Adrenal gland (tissue), 12 donors: Measurements from ENCODE around the gene LRBA. TPM values are rescaled to one million over a fixed set of nuclear protein-coding genes. Genes with fewer than 3 reads are reported as not detected.
"Not testable (repeated sequence)": the region's sequence is repeated elsewhere in the genome, so short reads cannot be mapped to it uniquely, and the experiment has no call there.

ENCODE experiments used
- DNase-seq, 7 donors: peaks; one replicate each; pipeline ENCODE4 v3.0.0-alpha.2; 2019 to 2020
- H3K27ac ChIP-seq, 5 donors: fragments of 200-600 bp; sonication (generic) in 4 of 5; 1 replicate in 3 of 5; 2 replicates in 2 of 5; pipeline versions ENCODE4 v1.5.1 to v1.8.0; 2016 to 2020; ENCODE audit warnings: mild to moderate bottlenecking in 1 of 5
- H3K27me3 ChIP-seq: fragments of 200-600 bp; 2 replicates; pipeline ENCODE4 v1.8.0; 2021
- H3K36me3 ChIP-seq, 2 donors: fragments of 200-600 bp; replicated peaks in 1 of 2; 1 replicate in 1 of 2; 2 replicates in 1 of 2; pipeline versions ENCODE4 v1.5.1 to v1.8.0; 2018 to 2022
- H3K4me1 ChIP-seq, 2 donors: fragments of 200-600 bp; replicated peaks in 1 of 2; 1 replicate in 1 of 2; 2 replicates in 1 of 2; pipeline versions ENCODE4 v1.5.1 to v1.8.0; 2018 to 2021
- H3K4me3 ChIP-seq, 4 donors: fragments of 200-600 bp; sonication (generic) in 3 of 4; one replicate each; pipeline ENCODE4 v1.5.1; 2016 to 2018
- H3K9me3 ChIP-seq, 3 donors: fragments of 200-600 bp; sonication (generic) in 1 of 3; replicated peaks in 1 of 3; 1 replicate in 2 of 3; 2 replicates in 1 of 3; pipeline versions ENCODE4 v1.5.1 to v1.8.0; 2016 to 2021
- CTCF ChIP-seq, 6 experiments: fragments of 450-650 bp in 4 of 6; fragments of 200-600 bp in 2 of 6; sonication (generic) in 1 of 6; IDR thresholded peaks; 1 replicate in 5 of 6; 2 replicates in 1 of 6; pipeline versions ENCODE4 v1.5.1 to v1.8.0; 2016 to 2021; ENCODE audit warnings: antibody characterized with exemption in 6 of 6, mild to moderate bottlenecking in 2 of 6, moderate library complexity in 1 of 6
- POLR2A ChIP-seq, 2 donors: fragments of 450-650 bp; IDR thresholded peaks; one replicate each; pipeline ENCODE4 v1.6.1; 2017; ENCODE audit warnings: antibody characterized with exemption in 2 of 2, mild to moderate bottlenecking in 2 of 2, moderate library complexity in 1 of 2
- WGBS, 4 donors: extraction: QIAGEN DNeasy Blood & Tissue Kit in 2 of 4; methylation state at CpG; one replicate each; pipeline versions ENCODE4 v1.1.5 to v1.1.7; 2013 to 2017; 5-methylcytosine and 5-hydroxymethylcytosine counted together
- intact Hi-C, 2 donors: fragments of 100-400 bp; cut with DNase I; formaldehyde crosslinking; loops; one replicate each; pipeline versions ENCODE4 v1.14.1 to v1.15.0; 2022 to 2023
- polyA plus RNA-seq, 3 donors: library from polyadenylated mRNA; stranded (reverse); fragments of 200-250 nt in 2 of 3; fragments of 350-450 nt in 1 of 3; fragmentation: Illumina TruSeq in 1 of 3; extraction: RNeasy Lipid Tissue Mini Kit (QIAGEN cat#74804) in 1 of 3; gene quantifications; one replicate each; pipeline ENCODE4 v1.2.3, GENCODE V29; 2013 to 2014
- total RNA-seq, 9 donors: library from RNA; depleted of rRNA in 4 of 9; stranded (reverse); fragments of >200 nt in 4 of 9; fragments of 120-200 nt in 1 of 9; fragmentation: NEBNext Ultra II Directional in 1 of 9; extraction: Animal tissue kit (Norgen Biotek cat#: 25700) in 1 of 9; gene quantifications; one replicate each; pipeline versions ENCODE4 v1.1.0 to v1.2.4, GENCODE V29; 2013 to 2023
- donor health status: healthy with polysubstance abuse.
- donor health status: Bipolar disorder and iron deficiency.
- donor health status: DM: yes; HTN: yes; CAD: no.
- donor health status: DM: no; HTN: no; CAD: no.
- donor health status: DM: no; HTN: no; CAD: no.
- donor health status: DM: yes; HTN: yes; CAD: no.

LRBA gene
- total and polyA plus RNA-seq, 12 donors: 9.6 to 106 (median 40.6) TPM

- no peaks in the 10 kb centered on the region for H3K27me3 ChIP-seq
- no peak overlapping the region for H3K27ac ChIP-seq
- TF ChIP-seq CTCF (IDR thresholded peaks at IDR 0.05): no peak
- TF ChIP-seq POLR2A (IDR thresholded peaks at IDR 0.05): no peak
- no peaks in the 10 kb centered on the region for H3K9me3 ChIP-seq
- DNase-seq: no peak
- no peak overlapping the region for H3K4me3 ChIP-seq
- intact Hi-C loops: no loop called here
- 92 to 97% (median 96%) methylated on average over 2 of the region's 2 CpGs for WGBS, 4 donors
- H3K4me1 ChIP-seq: peaks cover 0 to 8% of the 10 kb centered on the region in 2 donors
- no peaks in the 10 kb centered on the region for H3K36me3 ChIP-seq
Observed at GRCh38 chr4:150994721-150995120, 20.4 kb downstream of the LRBA start.

GRCh38 chr4:150993577-150993976 is 21.5 kb downstream of the LRBA start:
- H3K36me3 ChIP-seq, H3K27me3 ChIP-seq, H3K4me3 ChIP-seq, H3K9me3 ChIP-seq, H3K4me1 ChIP-seq, intact Hi-C loops, H3K27ac ChIP-seq, DNase-seq: not testable (repeated sequence)
- 93 to 97% (median 96%) methylated on average over 3 of the region's 3 CpGs for whole genome bisulfite sequencing, 4 donors

GRCh38 chr4:150990993-150991392 is 24.1 kb downstream of the LRBA start:
- intact Hi-C loops: no loop called here
- H3K9me3 ChIP-seq: no peaks in the 10 kb centered on the region
- TF ChIP-seq CTCF (IDR thresholded peaks at IDR 0.05) (no peak), POLR2A (IDR thresholded peaks at IDR 0.05) (no peak)
- 90 to 100% (median 95%) methylated on average over 2 of the region's 2 CpGs for WGBS, 4 donors
- no peaks in the 10 kb centered on the region for H3K4me1 ChIP-seq
- no peak for DNase-seq
- H3K27me3 ChIP-seq: no peaks in the 10 kb centered on the region
- no peak overlapping the region for H3K4me3 ChIP-seq
- H3K27ac ChIP-seq: no peak overlapping the region
- no peaks in the 10 kb centered on the region for H3K36me3 ChIP-seq

DNA sequence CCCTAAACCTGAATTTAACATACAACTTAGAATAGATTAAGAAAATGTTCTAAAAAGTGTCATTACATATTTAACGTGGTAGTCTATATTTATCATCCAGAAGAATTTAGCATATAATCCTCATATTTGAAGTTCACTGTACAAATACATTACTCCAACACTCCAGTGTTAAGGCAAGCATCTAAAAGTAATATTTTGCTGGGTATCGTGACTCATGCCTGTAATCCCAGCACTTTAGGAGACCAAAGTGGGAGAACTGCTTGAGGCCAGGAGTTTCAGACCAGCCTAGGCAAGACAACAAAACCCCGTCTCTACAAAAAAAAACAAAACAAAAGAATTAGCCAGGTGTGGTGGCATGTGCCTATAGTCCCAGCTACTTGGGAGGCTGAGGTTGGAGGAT is 24.8 kb downstream of the LRBA start:
- 88 to 99% (median 93%) methylated on average over 3 of the region's 3 CpGs for WGBS, 4 donors
- H3K36me3 ChIP-seq: no peaks in the 10 kb centered on the region
- TF ChIP-seq POLR2A (IDR thresholded peaks at IDR 0.05) (no peak), CTCF (IDR thresholded peaks at IDR 0.05) (no peak)
- no peaks in the 10 kb centered on the region for H3K27me3 ChIP-seq
- intact Hi-C loops: no loop called here
- no peak overlapping the region for H3K4me3 ChIP-seq
- H3K4me1 ChIP-seq: no peaks in the 10 kb centered on the region
- H3K27ac ChIP-seq: no peak overlapping the region
- no peaks in the 10 kb centered on the region for H3K9me3 ChIP-seq
- DNase-seq: no peak

- Histone ChIP-seq H3K27me3 (no peaks in the 10 kb centered on the region), H3K36me3 (no peaks in the 10 kb centered on the region), H3K9me3 (no peaks in the 10 kb centered on the region), H3K27ac (no peak overlapping the region), H3K4me1 (no peaks in the 10 kb centered on the region), H3K4me3 (no peak overlapping the region)
- TF ChIP-seq POLR2A (IDR thresholded peaks at IDR 0.05) (no peak), CTCF (IDR thresholded peaks at IDR 0.05) (no peak)
- WGBS, 4 donors: 88 to 95% (median 94%) methylated on average over 2 of the region's 2 CpGs
- intact Hi-C loops: no loop called here
- no peak for DNase-seq
Observed at GRCh38 chr4:150988238-150988637, 26.8 kb downstream of the LRBA start.
